Stomach (tissue), 9 donors: ENCODE results near the gene SPART. TPM values are rescaled to one million over a fixed set of nuclear protein-coding genes. Genes with fewer than 3 reads are reported as not detected.

Experiments
- DNase-seq, 2 donors: peaks; one replicate each; pipeline versions ENCODE4 v3.0.0 to v3.0.0-alpha.2; 2013 to 2019
- H3K27ac ChIP-seq, 5 donors: fragments of 200-600 bp in 4 of 5; sonication (generic) in 4 of 5; one replicate each; pipeline ENCODE4 v1.5.1; 2013 to 2019; ENCODE audit warnings: mild to moderate bottlenecking in 1 of 5, moderate library complexity in 1 of 5
- H3K27me3 ChIP-seq, 3 donors: fragments of 200-600 bp; sonication (generic); one replicate each; pipeline ENCODE4 v1.5.1; 2017 to 2019; ENCODE audit warnings: mixed run types in 1 of 3
- H3K36me3 ChIP-seq, 4 donors: fragments of 200-600 bp; sonication (generic); 1 replicate in 3 of 4; 2 replicates in 1 of 4; pipeline ENCODE4 v1.5.1; 2016 to 2019
- H3K4me1 ChIP-seq, 4 donors: fragments of 200-600 bp; sonication (generic); one replicate each; pipeline ENCODE4 v1.5.1; 2016 to 2019
- H3K4me3 ChIP-seq, 4 donors: fragments of 200-600 bp; sonication (generic) in 3 of 4; one replicate each; pipeline ENCODE4 v1.5.1; 2016 to 2019; ENCODE audit warnings: mild to moderate bottlenecking in 1 of 4
- H3K9me3 ChIP-seq, 4 donors: fragments of 200-600 bp; sonication (generic); one replicate each; pipeline ENCODE4 v1.5.1; 2016 to 2019
- EP300 ChIP-seq: sonication (generic); formaldehyde crosslinking; IDR thresholded peaks from one replicate; pipeline ENCODE4 v1.6.1; 2017; ENCODE audit warnings: antibody characterized with exemption
- POLR2A ChIP-seq, 4 donors: fragments of 450-650 bp; IDR thresholded peaks; one replicate each; pipeline ENCODE4 v1.6.1; 2016; ENCODE audit warnings: antibody characterized with exemption in 4 of 4, control low read depth in 2 of 4, mild to moderate bottlenecking in 1 of 4, moderate library complexity in 1 of 4
- POLR2AphosphoS5 ChIP-seq, 3 donors: sonication (generic); formaldehyde crosslinking; IDR thresholded peaks; one replicate each; pipeline ENCODE4 v1.6.1; 2016; ENCODE audit warnings: antibody characterized with exemption in 3 of 3
- WGBS, 5 donors: extraction: QIAGEN DNeasy Blood & Tissue Kit in 3 of 5; methylation state at CpG; one replicate each; pipeline versions ENCODE4 v1.1.5 to v1.1.7; 2013 to 2018; 5-methylcytosine and 5-hydroxymethylcytosine counted together
- intact Hi-C: fragments of 100-400 bp; cut with DNase I; formaldehyde crosslinking; loops from one replicate; pipeline ENCODE4 v1.15.1; 2023; ENCODE audit warnings: low total_unique reads
- polyA plus RNA-seq, 3 donors: library from polyadenylated mRNA; stranded (reverse); fragments of 200-250 nt; gene quantifications; one replicate each; pipeline ENCODE4 v1.2.3, GENCODE V29; 2013
- total RNA-seq, 5 donors: library from RNA; depleted of rRNA; stranded (reverse); fragments of >200 nt; gene quantifications; one replicate each; pipeline versions ENCODE4 v1.1.0 to v1.2.3, GENCODE V29; 2014 to 2016
- TF ChIP-seq, protein P1 (sequence below), 7 experiments: fragments of 450-650 bp in 4 of 7; fragments of 200-600 bp in 3 of 7; sonication (generic) in 3 of 7; IDR thresholded peaks; one replicate each; pipeline ENCODE4 v1.5.1; 2016 to 2019; ENCODE audit warnings: antibody characterized with exemption in 7 of 7, control low read depth in 2 of 7, mild to moderate bottlenecking in 1 of 7
- donor health status: healthy with polysubstance abuse.
- donor health status: Bipolar disorder and iron deficiency.
- donor health status: healthy.

SPART gene
- total and polyA plus RNA-seq, 8 donors: 6.1 to 121 (median 20.9) TPM

DNA sequence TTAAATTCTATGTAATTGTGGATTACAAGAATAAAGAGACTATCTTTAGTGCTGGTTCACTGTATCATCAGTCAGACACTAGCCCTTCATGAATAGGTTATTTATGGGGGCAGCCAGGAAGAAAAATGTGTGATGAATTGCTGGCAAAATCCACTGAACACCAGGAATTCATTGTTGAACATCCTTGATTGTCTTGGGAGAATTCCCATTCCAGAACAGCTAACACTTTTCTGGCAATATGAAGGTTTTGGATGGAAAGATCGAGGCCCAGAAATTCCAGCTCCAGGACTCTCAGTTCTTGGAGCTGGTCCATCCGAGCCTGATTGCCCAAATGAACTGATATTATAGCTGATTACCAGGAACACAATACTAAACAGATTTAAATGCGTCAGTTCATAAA lies 11.5 kb upstream of the SPART start:
- DNase-seq: no peak
- H3K4me3 ChIP-seq: no peak overlapping the region
- TF ChIP-seq POLR2AphosphoS5 (IDR thresholded peaks at IDR 0.05) (no peak), EP300 (no peak), POLR2A (IDR thresholded peaks at IDR 0.05) (no peak)
- TF ChIP-seq, protein P1, sequence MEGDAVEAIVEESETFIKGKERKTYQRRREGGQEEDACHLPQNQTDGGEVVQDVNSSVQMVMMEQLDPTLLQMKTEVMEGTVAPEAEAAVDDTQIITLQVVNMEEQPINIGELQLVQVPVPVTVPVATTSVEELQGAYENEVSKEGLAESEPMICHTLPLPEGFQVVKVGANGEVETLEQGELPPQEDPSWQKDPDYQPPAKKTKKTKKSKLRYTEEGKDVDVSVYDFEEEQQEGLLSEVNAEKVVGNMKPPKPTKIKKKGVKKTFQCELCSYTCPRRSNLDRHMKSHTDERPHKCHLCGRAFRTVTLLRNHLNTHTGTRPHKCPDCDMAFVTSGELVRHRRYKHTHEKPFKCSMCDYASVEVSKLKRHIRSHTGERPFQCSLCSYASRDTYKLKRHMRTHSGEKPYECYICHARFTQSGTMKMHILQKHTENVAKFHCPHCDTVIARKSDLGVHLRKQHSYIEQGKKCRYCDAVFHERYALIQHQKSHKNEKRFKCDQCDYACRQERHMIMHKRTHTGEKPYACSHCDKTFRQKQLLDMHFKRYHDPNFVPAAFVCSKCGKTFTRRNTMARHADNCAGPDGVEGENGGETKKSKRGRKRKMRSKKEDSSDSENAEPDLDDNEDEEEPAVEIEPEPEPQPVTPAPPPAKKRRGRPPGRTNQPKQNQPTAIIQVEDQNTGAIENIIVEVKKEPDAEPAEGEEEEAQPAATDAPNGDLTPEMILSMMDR (IDR thresholded peaks at IDR 0.05): no peak
- no peaks in the 10 kb centered on the region for H3K27me3 ChIP-seq
- no peaks in the 10 kb centered on the region for H3K4me1 ChIP-seq
- H3K36me3 ChIP-seq: no peaks in the 10 kb centered on the region
- no peaks in the 10 kb centered on the region for H3K9me3 ChIP-seq
- intact Hi-C loops: no loop called here
- WGBS, 5 donors: 66 to 86% (median 71%) methylated on average over 3 of the region's 3 CpGs
- no peak overlapping the region for H3K27ac ChIP-seq

DNA sequence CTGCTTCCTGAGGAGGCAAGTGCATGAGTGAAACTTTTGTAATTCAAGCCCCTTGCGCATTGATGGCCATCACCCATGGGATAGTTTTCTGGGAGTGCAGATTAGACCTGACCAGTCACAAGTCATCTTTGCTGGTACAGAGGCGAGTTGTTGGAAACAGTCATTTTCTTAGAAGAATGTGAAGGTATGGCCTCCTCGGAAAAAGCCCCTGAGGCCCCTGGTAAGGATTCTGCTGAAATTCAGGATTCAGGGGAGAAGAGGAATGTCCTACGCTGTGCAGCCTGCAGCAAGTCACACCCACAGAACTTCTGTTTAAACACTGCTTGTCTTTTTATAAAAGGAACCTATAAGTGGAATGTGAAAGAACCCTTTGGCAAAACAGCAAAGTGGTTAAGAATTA lies 11.0 kb upstream of the SPART start:
- no peaks in the 10 kb centered on the region for H3K9me3 ChIP-seq
- WGBS, 5 donors: 76 to 89% (median 79%) methylated on average over 4 of the region's 4 CpGs
- no peak overlapping the region for H3K4me3 ChIP-seq
- H3K36me3 ChIP-seq: no peaks in the 10 kb centered on the region
- TF ChIP-seq POLR2AphosphoS5 (IDR thresholded peaks at IDR 0.05): no peak
- TF ChIP-seq EP300: no peak
- TF ChIP-seq, protein P1 (IDR thresholded peaks at IDR 0.05): no peak
- TF ChIP-seq POLR2A (IDR thresholded peaks at IDR 0.05): no peak
- no peak overlapping the region for H3K27ac ChIP-seq
- intact Hi-C loops: no loop called here
- no peaks in the 10 kb centered on the region for H3K27me3 ChIP-seq
- H3K4me1 ChIP-seq: no peaks in the 10 kb centered on the region
- DNase-seq: no peak

DNA sequence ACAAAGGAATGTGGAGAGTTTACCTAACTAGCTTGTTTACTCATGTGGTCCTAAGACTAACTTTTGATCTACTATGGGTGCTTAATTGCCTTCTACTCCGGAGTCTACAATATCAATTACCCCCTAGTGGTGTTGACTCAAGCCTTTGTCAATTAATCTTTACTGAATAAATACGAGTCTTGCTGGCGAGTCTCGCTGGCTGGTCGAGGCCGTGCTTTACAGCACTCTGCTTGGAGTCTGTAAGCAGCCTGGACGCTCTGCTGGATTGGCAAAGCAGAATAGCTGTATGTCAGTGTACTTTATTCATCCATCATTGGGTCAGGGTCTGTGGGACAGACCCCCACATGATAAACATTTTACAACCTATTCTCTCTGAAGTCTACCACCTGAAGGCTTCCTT lies 9.9 kb upstream of the SPART start:
- 27 to 67% (median 55%) methylated on average over 7 of the region's 7 CpGs for WGBS, 5 donors
- H3K4me3 ChIP-seq: no peak overlapping the region
- no peaks in the 10 kb centered on the region for H3K4me1 ChIP-seq
- no peak overlapping the region for H3K27ac ChIP-seq
- no peaks in the 10 kb centered on the region for H3K9me3 ChIP-seq
- H3K36me3 ChIP-seq: no peaks in the 10 kb centered on the region
- intact Hi-C loops: no loop called here
- TF ChIP-seq EP300 (no peak), POLR2AphosphoS5 (IDR thresholded peaks at IDR 0.05) (no peak), POLR2A (IDR thresholded peaks at IDR 0.05) (no peak)
- TF ChIP-seq, protein P1 (IDR thresholded peaks at IDR 0.05): no peak
- H3K27me3 ChIP-seq: no peaks in the 10 kb centered on the region
- DNase-seq: no peak

DNA sequence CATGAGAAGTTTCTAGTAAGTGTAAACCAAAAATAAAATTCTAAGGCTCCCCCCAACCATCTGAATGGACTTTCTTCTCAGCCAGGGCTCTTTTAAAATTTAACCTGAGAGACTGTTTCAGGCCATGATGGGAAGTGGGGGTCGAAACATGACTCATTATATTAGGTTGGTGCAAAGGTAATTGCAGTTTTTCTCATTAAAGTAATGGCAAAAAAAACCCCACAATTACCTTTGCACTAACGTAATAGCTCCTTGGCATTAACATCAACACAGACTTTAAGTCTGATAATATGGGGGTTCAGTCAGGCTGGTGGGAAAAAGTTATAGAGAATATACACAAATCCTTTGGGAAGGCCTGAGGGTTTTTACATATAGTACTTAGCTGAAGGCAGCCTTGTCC lies 9.4 kb upstream of the SPART start:
- Histone ChIP-seq H3K27me3 (no peaks in the 10 kb centered on the region), H3K4me1 (no peaks in the 10 kb centered on the region), H3K4me3 (no peak overlapping the region), H3K27ac (no peak overlapping the region), H3K36me3 (no peaks in the 10 kb centered on the region), H3K9me3 (no peaks in the 10 kb centered on the region)
- 56 to 73% (median 64%) methylated on average over 2 of the region's 2 CpGs for WGBS, 5 donors
- intact Hi-C loops: no loop called here
- TF ChIP-seq POLR2AphosphoS5 (IDR thresholded peaks at IDR 0.05) (no peak), POLR2A (IDR thresholded peaks at IDR 0.05) (no peak), EP300 (no peak)
- TF ChIP-seq, protein P1 (IDR thresholded peaks at IDR 0.05): no peak
- DNase-seq: no peak
